Measurements from ENCODE around the gene PRRX1.

GRCh38 chr1:170675865-170676264 lies 11.9 kb downstream of the PRRX1 start:
- TF ChIP-seq TEAD4 (IDR thresholded peaks at IDR 0.05) = no peak
- no peak for TF ChIP-seq EP300 (IDR thresholded peaks at IDR 0.05; ENCODE audit: borderline replicate concordance)
- TF ChIP-seq TAF1 (IDR thresholded peaks at IDR 0.05; ENCODE audit: low read depth) = no peak
- TF ChIP-seq RAD21 (IDR thresholded peaks at IDR 0.05; ENCODE audit: low read depth) = no peak
- TF ChIP-seq NFIC (IDR thresholded peaks at IDR 0.05) = no peak
- no peak for TF ChIP-seq CEBPB (IDR thresholded peaks at IDR 0.05)
- TF ChIP-seq ZBTB7A (IDR thresholded peaks at IDR 0.05; ENCODE audit: low read depth) = no peak
